Mammary epithelial cell (primary cell): ENCODE results near the gene USP8.

Experiments used
- EZH2 ChIP-seq: IDR thresholded peaks from 2 replicates; pipeline ENCODE4 v1.6.1; 2012; ENCODE audit warnings: low read length, inconsistent platforms, borderline replicate concordance
- TF ChIP-seq, protein P1 (sequence below), 2 donors: IDR thresholded peaks in 1 of 2; conservative IDR thresholded peaks in 1 of 2; 2 replicates each; pipeline ENCODE4 v1.5.1; 2011 to 2012; ENCODE audit warnings: inconsistent platforms in 2 of 2, low read length in 2 of 2, mild to moderate bottlenecking in 2 of 2, control low read depth in 1 of 2, low read depth in 1 of 2; ENCODE audit not compliant: insufficient read depth in 1 of 2; ENCODE audit errors: extremely low read depth in 1 of 2

DNA sequence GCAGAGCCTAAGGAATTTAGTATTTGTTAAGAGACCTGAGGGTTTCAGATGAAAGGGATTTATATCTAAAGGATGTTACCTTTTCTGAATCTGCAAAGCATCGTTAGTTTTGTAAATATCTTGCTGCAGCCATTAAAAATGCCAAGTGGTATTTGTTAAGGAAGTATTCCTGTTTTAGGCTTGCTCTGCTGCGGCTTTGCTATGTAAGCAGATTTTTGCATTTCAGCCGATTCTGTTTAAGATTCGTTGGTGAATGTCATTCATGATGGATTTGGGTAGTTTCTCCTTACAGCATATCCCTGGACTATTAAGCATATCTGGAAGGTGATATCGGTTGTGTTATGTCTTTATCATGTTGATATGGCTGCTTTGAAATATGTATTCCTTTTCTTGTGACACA lies 1.0 kb downstream of the USP8 start:
- TF ChIP-seq, protein P1, sequence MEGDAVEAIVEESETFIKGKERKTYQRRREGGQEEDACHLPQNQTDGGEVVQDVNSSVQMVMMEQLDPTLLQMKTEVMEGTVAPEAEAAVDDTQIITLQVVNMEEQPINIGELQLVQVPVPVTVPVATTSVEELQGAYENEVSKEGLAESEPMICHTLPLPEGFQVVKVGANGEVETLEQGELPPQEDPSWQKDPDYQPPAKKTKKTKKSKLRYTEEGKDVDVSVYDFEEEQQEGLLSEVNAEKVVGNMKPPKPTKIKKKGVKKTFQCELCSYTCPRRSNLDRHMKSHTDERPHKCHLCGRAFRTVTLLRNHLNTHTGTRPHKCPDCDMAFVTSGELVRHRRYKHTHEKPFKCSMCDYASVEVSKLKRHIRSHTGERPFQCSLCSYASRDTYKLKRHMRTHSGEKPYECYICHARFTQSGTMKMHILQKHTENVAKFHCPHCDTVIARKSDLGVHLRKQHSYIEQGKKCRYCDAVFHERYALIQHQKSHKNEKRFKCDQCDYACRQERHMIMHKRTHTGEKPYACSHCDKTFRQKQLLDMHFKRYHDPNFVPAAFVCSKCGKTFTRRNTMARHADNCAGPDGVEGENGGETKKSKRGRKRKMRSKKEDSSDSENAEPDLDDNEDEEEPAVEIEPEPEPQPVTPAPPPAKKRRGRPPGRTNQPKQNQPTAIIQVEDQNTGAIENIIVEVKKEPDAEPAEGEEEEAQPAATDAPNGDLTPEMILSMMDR (conservative IDR thresholded peaks at IDR 0.05 in 1 of 2, IDR thresholded peaks at IDR 0.05 in 1 of 2; ENCODE audit: extremely low read depth in 1 of 2, insufficient read depth in 1 of 2, low read depth in 1 of 2, low read length in 2 of 2) = no peak
- no peak for TF ChIP-seq EZH2
